ENCODE data around the gene VSNL1.

DNA sequence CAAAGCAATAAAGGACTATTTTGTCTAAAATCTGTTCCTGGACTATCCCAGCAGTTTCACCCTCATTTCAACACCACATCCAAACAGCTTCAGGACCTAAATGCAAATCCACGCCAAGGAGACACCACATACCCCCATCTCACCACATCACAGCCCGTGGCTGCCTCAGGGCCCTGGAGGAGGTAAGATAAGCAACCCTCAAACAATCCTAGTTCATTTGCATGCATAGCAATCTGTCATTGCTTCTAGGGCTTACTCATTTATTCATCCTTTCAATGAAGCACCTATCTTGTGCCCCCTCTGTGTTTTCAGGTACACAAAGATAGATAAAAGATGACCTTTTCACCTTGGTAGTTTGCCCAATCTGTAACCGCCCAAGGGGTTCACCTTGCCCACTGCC is 86.5 kb downstream of the VSNL1 start:
- TF ChIP-seq POLR2A (IDR thresholded peaks at IDR 0.05): no peak
- TF ChIP-seq, protein P1, sequence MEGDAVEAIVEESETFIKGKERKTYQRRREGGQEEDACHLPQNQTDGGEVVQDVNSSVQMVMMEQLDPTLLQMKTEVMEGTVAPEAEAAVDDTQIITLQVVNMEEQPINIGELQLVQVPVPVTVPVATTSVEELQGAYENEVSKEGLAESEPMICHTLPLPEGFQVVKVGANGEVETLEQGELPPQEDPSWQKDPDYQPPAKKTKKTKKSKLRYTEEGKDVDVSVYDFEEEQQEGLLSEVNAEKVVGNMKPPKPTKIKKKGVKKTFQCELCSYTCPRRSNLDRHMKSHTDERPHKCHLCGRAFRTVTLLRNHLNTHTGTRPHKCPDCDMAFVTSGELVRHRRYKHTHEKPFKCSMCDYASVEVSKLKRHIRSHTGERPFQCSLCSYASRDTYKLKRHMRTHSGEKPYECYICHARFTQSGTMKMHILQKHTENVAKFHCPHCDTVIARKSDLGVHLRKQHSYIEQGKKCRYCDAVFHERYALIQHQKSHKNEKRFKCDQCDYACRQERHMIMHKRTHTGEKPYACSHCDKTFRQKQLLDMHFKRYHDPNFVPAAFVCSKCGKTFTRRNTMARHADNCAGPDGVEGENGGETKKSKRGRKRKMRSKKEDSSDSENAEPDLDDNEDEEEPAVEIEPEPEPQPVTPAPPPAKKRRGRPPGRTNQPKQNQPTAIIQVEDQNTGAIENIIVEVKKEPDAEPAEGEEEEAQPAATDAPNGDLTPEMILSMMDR (IDR thresholded peaks at IDR 0.05): no peak
